ENCODE measurements around the gene AURKAIP1.

Gene AURKAIP1

GRCh38 chr1:1420654-1421141, 45.7 kb upstream of the AURKAIP1 start:
- Histone ChIP-seq H3K36me3 (ENCODE audit: insufficient read depth, low read length) (no peaks in the 10 kb centered on the region), H2AFZ (ENCODE audit: low read depth, low read length) (no peak overlapping the region), H3K4me3 (ENCODE audit: low read depth in 1 of 2, low read length in 2 of 2) (no peak overlapping the region), H3K4me1 (ENCODE audit: insufficient read depth, low read length) (no peaks in the 10 kb centered on the region), H4K20me1 (ENCODE audit: insufficient read depth, low read length) (no peaks in the 10 kb centered on the region), H3K4me2 (ENCODE audit: insufficient read depth, low read length) (no peak overlapping the region), H3K79me2 (ENCODE audit: insufficient read depth, low read length) (no peaks in the 10 kb centered on the region), H3K27me3 (ENCODE audit: insufficient read depth, low read length, poor library complexity) (no peaks in the 10 kb centered on the region), H3K9me3 (ENCODE audit: insufficient read depth, low read length, severe bottlenecking) (no peaks in the 10 kb centered on the region), H3K27ac (ENCODE audit: low read length) (no peak overlapping the region), H3K9ac (ENCODE audit: low read depth, low read length) (no peak overlapping the region)
- DNase-seq = no peak
- no peak for ATAC-seq (ENCODE audit: insufficient read depth, low read depth)
- TF ChIP-seq EZH2 (IDR thresholded peaks at IDR 0.05; ENCODE audit: borderline replicate concordance, low read depth, low read length, severe bottlenecking) (no peak), CTCF (IDR thresholded peaks at IDR 0.05; ENCODE audit: borderline replicate concordance, extremely low read depth, low read length, poor library complexity, severe bottlenecking) (no peak)

GRCh38 chr1:1419813-1420653, 45.0 kb upstream of the AURKAIP1 start:
- Histone ChIP-seq H3K27me3 (ENCODE audit: insufficient read depth, low read length, poor library complexity) (no peaks in the 10 kb centered on the region), H3K79me2 (ENCODE audit: insufficient read depth, low read length) (no peaks in the 10 kb centered on the region), H3K9ac (ENCODE audit: low read depth, low read length) (no peak overlapping the region), H3K4me3 (ENCODE audit: low read depth in 1 of 2, low read length in 2 of 2) (no peak overlapping the region), H3K4me2 (ENCODE audit: insufficient read depth, low read length) (no peak overlapping the region), H3K4me1 (ENCODE audit: insufficient read depth, low read length) (no peaks in the 10 kb centered on the region), H3K27ac (ENCODE audit: low read length) (no peak overlapping the region), H4K20me1 (ENCODE audit: insufficient read depth, low read length) (no peaks in the 10 kb centered on the region), H3K9me3 (ENCODE audit: insufficient read depth, low read length, severe bottlenecking) (no peaks in the 10 kb centered on the region), H3K36me3 (ENCODE audit: insufficient read depth, low read length) (no peaks in the 10 kb centered on the region), H2AFZ (ENCODE audit: low read depth, low read length) (no peak overlapping the region)
- no peak for TF ChIP-seq EZH2 (IDR thresholded peaks at IDR 0.05; ENCODE audit: borderline replicate concordance, low read depth, low read length, severe bottlenecking)
- TF ChIP-seq CTCF (IDR thresholded peaks at IDR 0.05; ENCODE audit: borderline replicate concordance, extremely low read depth, low read length, poor library complexity, severe bottlenecking) = no peak
- DNase-seq (no peak), ATAC-seq (ENCODE audit: insufficient read depth, low read depth) (no peak)

GRCh38 chr1:1419363-1419812, 44.4 kb upstream of the AURKAIP1 start:
- no peak for TF ChIP-seq CTCF (IDR thresholded peaks at IDR 0.05; ENCODE audit: borderline replicate concordance, extremely low read depth, low read length, poor library complexity, severe bottlenecking)
- TF ChIP-seq EZH2 (IDR thresholded peaks at IDR 0.05; ENCODE audit: borderline replicate concordance, low read depth, low read length, severe bottlenecking) = no peak
- H4K20me1 ChIP-seq (ENCODE audit: insufficient read depth, low read length) = no peaks in the 10 kb centered on the region
- H3K4me3 ChIP-seq (ENCODE audit: low read depth in 1 of 2, low read length in 2 of 2) = no peak overlapping the region
- H3K36me3 ChIP-seq (ENCODE audit: insufficient read depth, low read length) = no peaks in the 10 kb centered on the region
- H3K9me3 ChIP-seq (ENCODE audit: insufficient read depth, low read length, severe bottlenecking) = no peaks in the 10 kb centered on the region
- DNase-seq = no peak
- no peaks in the 10 kb centered on the region for H3K27me3 ChIP-seq (ENCODE audit: insufficient read depth, low read length, poor library complexity)
- no peaks in the 10 kb centered on the region for H3K4me1 ChIP-seq (ENCODE audit: insufficient read depth, low read length)
- H3K79me2 ChIP-seq (ENCODE audit: insufficient read depth, low read length) = no peaks in the 10 kb centered on the region
- no peak overlapping the region for H3K27ac ChIP-seq (ENCODE audit: low read length)
- no peak overlapping the region for H3K9ac ChIP-seq (ENCODE audit: low read depth, low read length)
- ATAC-seq (ENCODE audit: insufficient read depth, low read depth) = no peak
- no peak overlapping the region for H2AFZ ChIP-seq (ENCODE audit: low read depth, low read length)
- H3K4me2 ChIP-seq (ENCODE audit: insufficient read depth, low read length) = no peak overlapping the region
